Measurements from ENCODE around the gene ITPRIP.

Gene ITPRIP, protein sequence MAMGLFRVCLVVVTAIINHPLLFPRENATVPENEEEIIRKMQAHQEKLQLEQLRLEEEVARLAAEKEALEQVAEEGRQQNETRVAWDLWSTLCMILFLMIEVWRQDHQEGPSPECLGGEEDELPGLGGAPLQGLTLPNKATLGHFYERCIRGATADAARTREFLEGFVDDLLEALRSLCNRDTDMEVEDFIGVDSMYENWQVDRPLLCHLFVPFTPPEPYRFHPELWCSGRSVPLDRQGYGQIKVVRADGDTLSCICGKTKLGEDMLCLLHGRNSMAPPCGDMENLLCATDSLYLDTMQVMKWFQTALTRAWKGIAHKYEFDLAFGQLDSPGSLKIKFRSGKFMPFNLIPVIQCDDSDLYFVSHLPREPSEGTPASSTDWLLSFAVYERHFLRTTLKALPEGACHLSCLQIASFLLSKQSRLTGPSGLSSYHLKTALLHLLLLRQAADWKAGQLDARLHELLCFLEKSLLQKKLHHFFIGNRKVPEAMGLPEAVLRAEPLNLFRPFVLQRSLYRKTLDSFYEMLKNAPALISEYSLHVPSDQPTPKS

DNA sequence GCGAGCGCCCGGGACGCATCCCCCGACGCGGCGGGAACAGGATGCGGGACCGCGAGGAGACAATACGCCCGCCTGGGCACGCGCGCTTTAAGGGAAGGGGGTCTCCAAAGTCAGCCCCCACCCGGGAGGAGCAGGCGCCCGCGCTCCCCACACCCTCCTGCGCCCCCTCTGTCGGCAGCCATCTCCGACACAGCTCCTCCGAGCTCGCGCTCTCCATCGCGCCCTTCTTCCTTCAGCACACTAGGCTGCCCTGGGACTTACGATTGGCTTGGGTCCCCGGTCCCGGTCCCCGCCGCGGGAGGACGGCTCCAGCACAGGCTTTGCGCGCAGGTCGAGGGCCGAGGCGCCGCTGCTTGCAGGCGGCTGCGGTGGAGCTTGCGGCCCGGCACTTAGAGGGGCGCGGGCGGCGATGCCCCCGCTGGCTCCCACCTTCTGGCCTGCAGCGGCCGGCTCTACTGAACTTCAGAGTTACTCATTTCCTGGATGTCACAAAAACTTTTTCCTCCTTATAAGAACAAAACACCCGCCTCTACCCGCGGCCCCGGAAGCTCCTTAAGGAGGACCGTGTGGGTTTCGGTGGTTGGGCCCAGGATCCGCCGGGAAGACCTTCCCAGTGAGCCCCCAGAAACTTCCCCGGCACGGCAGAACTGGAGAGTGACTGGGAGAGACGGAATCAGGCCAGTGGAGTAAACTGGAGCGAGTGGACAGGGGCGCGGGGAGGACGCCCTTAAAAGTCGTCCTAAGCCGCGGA lies at the start of gene ITPRIP:
TSS of gene ITPRIP (minus strand) at position 481 of the 751 bp plus-strand sequence. CDS start 22,414 bp downstream, outside the sequence.
- DNase-seq (ENCODE audit: low spot score), result peak; percentile 81

DNA sequence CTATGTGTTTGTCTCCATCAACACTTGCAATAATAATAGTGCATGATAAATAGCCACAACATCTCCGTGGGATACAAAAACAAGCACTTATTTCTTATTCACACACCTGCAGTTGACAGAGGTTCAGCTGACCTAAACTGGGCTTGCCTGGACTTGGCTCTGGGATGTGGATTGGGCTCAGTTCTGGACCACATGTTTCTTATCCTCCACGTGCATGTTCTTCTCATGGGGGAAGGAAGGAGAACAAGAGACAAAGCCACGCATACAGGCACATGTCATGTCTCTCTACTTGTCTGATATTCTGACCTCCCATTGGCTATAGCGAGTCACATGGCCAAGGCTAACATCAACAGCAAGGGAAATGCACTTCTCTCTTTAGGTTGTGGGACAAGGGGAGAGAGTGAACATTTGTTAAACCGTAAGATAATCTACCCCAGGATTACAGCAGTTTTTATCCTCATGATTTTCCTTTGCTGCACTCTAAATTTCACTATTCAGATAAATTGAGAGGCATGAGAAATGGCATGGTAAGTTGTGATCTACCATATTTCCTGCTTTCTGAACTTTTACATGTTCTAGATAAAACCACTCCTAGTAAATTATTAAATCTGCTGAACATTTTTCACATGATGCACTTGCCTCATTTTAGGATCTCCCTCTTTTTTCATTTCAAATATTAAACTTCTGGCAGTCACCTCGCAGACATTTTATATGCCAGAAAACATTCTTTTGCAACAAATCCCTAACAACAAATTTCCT lies 49.0 kb upstream of the ITPRIP start:
- no peak for DNase-seq (ENCODE audit: low spot score)

DNA sequence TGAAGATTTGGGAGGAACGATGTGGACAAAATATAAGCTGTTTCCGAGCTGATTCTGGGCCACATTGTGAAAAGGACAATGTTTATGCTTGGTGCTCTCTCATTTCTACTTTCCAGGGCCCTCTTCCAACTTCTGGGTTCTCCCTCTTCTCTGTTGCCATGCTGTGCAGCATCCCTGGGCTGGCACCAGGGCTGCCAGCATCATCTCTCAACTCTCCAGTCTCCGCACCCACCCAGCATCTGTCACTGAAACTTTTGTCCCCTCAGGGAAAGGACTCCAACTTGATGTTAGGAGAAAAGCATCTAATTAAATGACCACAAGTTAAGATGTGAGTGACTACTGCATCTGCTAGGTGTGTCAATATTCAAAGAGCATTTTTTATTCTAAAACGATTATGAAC lies 42.1 kb upstream of the ITPRIP start:
- no peak for DNase-seq (ENCODE audit: low spot score)

DNA sequence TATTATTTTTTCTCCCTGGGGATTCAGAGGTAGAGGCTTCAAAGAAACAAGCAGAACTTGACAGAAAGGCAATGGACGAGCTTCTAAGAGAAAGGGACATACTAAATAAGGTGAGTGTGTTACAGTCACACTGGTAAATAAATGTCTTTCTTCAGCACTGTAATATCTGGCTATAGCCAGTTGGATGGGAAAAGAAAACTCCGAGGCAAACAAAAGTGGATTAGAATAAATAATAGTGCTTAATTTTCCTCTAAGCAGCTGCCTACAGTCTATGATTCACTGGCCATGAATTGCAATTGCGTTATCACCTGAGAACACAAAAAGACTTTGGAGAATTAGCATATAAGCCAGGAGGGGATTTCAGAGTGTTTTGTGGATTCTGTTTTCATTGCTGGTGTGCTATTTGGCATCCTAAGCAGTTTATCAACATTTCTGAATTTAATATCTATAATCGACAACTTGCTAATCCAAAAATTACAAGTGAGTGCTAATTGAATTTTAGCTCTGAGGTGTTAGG lies 38.6 kb upstream of the ITPRIP start:
- DNase-seq (ENCODE audit: low spot score), result no peak

DNA sequence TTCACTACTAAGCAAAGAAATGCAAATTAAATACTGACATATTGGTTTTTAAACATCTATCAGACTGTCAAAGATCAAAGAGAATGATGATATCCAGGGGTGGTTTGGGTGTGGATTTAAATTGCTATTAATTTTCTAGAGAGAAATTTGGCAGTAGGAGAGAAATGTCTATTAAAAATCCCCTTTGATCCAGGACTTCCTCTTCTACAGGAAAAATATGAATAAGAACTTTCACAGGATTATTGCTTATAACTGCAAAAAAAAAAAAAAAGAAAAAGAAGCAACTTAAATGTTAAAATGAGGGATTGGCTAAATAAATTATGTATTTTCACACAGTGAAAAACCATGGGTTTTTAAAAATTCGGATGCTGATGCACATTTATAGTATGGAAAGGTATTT lies 36.3 kb upstream of the ITPRIP start:
- no peak for DNase-seq (ENCODE audit: low spot score)

DNA sequence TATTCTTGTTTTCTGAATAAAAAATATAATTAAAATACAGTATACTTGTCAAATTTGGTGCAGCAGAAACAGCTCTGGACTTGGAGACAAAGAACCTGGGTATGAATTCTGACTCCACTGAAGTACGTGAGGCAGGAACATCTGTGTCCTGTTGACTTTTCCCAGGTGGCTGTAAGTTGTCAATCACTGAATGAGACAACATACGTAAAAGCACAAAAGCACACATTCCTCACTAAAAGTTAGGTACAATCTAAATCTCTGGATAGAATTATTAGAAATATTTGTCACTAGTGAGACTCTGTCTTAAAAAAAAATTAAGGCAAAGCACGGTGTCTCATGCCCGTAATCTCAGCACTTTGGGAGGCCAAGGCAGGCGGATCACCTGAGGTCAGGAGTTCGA lies 33.5 kb upstream of the ITPRIP start:
- DNase-seq (ENCODE audit: low spot score), result no peak

DNA sequence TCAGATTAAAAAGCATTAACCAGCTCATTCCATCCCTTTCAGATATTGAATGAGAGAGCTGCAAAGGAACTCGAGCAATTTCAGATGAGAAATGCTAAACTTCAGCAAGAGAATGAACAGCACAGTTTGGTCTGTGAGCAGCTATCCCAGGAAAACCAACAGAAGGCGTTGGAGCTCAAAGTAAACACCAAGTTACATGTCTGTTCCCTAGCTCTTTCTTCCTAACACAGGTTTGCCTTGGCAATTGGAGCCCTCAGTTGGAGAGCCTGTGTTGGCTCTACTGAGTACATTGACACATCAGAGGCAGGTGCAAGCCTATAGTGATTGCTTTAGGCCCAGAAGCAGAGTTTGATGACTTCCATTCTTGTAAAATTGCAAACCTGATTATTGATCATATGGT lies 30.1 kb upstream of the ITPRIP start:
- DNase-seq (ENCODE audit: low spot score), result no peak

DNA sequence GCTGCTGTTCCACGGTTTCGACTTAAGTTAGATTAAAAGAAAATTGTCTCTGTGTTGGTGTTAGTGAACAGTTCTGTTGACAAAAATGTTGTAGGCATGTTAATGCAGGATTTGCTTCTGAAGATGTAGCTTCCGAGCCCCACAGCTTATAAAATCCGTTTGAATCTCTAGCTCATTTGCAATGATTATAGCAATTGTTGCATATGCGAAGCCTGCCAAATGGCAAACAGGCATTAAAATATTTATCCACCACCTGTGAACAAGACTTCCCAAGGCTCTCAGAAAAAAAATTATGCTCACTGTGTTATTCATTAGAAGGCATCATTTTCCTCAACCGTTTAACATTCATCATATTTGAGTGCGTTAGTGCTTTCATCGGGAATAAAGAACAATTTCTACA lies 29.6 kb upstream of the ITPRIP start:
- DNase-seq (ENCODE audit: low spot score), result no peak

DNA sequence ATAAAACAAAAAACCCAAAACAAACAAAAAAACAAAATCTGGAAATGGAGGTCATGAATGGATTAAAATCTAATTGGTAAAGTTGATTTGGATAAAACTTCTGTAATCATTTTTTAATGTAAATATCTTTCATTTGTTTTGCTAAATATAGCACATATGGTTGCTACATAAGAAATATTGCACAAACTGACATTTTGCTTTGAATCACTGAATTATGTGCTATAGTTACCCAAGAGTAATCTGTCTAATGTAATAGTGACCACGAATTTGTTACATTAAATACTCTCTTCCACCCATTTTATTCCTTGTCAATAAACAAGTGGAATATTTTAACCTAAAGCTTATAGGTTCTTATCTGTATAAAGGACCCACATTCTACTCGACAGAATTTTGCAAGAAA lies 21.5 kb upstream of the ITPRIP start:
- no peak for DNase-seq (ENCODE audit: low spot score)

DNA sequence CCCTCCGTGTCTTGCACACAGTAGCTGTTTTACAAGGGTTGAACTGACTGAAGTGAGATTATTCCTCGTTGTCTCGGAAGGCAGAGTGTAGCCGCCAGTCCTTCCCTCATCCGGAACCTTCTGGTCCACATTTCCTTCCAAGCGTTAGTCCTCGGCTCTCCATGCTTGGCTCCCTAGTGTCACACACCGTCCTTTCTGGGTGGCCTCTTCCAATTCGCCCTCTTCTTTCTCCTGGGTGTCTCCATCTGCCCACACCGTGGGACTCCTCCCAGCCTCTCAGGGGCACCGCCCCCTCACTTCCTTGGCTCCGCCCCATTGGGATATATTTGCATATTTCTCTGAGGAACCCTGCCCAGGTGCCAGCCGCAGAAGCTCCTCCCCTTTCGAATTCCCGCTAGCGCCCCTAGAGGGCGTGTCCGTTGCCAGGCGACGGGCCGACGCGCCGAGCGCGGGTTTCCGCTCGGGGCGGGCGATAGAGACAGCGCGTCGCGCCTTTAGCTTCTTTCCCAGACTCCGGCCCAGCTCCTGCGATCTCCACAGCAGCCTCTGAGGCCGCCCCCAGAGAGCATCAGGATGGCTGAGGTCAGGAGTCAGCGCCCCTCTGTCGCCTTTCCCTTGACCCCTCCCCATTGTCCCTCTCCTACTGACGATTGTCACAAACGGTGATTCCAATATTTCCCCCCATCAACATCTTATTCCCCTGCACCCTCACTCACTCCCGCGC lies 15.2 kb upstream of the ITPRIP start, which contains the start of gene CFAP58:
TSS of gene CFAP58 (plus strand) at position 509 of the 724 bp plus-strand sequence. CDS start at position 574, 65 bp downstream.
- DNase-seq (ENCODE audit: low spot score), result peak; percentile 94

DNA sequence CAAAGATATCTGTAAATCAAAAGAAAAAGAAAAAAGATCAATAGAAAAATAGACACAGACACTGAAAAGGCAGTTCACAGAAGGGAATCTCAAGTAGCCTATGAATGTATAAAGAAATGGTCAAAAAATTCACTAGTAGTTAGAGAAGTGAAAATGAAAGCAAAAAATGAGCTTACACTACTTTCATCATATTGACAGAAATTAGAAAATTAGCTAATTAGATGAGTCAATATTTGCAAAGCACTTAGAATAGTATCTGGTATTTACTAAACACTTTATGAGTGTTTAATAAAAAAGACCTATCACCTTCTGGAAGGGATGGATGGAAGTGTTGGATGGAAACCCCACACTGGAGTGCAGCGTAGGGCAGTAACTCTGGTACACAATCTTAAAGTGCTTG lies 13.7 kb upstream of the ITPRIP start:
- DNase-seq (ENCODE audit: low spot score), result no peak

DNA sequence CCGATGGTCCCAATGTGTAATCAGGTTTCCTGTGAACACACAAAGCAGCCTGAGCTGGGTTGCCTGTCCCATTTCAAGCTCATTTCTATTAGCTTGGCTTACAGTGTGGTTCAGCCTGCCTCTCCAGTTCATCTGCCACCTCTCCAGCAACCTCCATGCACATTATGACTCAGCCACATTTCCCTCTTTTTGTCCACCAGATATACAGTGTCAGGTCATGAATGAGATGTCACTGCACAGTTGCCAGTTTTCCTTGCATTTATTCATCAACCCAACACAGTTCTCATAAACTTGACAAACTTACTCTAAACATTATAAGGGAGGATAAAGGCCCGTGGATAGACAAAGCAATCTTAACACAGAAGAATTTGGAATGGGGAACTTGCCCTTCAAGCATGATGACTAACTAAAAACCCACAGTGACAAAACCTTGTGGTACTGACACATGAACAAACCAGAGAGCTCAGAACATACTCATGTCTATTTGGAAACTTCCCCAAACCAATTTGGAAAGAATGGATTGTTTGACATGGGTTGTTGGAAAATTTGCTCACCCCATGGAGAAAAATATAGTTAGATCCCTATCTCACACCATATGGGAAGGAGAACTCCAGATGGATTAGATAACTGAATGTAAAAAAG lies 12.9 kb upstream of the ITPRIP start:
- no peak for DNase-seq (ENCODE audit: low spot score)

DNA sequence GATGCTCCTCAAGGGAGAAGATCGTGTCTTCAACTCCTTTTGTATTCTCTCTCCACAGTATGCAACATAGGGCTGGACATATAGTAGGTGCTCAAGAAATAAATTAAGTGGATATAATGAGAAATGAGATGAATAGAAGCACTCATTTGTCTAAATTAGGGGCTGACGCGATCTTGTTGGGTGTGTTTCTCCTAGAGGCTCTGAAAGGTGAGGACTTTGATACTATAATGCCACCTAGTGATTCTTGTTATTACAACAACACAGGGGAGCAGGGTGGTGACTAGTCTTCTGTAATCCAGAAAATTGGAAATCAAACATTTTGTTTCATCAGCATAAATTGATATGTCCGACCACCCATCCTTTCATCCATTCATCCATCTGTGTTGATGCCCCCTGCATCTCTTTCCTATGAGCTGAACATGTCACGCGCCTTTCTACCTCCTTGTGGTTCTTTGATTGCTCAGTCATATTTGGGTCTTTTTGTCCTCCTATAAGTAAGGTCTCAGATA lies 11.9 kb upstream of the ITPRIP start:
- no peak for DNase-seq (ENCODE audit: low spot score)

DNA sequence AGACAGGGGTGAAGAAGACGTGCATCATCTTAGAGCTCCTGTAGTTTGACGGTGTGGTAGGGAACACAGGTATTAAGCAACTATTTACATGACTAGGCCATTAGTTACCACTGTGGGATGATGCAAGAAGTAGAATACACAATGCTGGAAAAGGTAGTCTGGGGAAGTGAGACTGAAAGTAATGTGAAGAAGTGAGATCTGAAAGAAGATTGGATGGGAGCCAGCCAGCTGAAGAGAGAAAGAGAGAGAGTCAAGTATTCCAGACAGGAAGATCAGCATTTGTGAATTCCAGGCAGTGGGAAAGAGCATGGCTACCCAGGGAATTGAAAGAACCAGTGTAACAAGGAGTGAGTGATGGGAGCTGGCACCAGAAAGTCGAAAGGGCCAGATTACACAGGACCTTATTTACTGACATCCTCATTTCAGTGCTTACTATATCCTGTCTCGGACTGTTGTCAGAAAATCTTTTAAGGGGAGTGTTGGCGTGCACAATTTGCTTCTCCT lies 11.4 kb upstream of the ITPRIP start:
- no peak for DNase-seq (ENCODE audit: low spot score)

DNA sequence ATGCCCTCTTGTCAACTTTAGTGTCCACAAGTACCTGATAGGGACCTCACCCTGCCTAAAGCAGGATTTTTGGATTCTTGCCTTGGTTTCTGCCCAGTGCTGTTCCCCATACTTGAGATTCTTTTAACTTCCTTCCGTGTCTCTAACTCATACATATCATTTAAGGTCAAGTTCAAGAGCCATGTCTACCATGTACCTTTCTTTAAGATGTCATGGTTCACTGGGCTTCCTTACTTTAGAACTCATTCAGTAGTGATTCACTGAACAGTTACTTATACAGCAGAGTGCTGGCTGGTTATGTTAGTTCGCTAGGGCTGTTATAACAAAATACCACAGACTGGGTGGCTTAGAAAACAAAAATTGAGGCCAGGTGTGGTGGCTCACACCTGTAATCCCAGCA lies 10.3 kb upstream of the ITPRIP start:
- no peak for DNase-seq (ENCODE audit: low spot score)

DNA sequence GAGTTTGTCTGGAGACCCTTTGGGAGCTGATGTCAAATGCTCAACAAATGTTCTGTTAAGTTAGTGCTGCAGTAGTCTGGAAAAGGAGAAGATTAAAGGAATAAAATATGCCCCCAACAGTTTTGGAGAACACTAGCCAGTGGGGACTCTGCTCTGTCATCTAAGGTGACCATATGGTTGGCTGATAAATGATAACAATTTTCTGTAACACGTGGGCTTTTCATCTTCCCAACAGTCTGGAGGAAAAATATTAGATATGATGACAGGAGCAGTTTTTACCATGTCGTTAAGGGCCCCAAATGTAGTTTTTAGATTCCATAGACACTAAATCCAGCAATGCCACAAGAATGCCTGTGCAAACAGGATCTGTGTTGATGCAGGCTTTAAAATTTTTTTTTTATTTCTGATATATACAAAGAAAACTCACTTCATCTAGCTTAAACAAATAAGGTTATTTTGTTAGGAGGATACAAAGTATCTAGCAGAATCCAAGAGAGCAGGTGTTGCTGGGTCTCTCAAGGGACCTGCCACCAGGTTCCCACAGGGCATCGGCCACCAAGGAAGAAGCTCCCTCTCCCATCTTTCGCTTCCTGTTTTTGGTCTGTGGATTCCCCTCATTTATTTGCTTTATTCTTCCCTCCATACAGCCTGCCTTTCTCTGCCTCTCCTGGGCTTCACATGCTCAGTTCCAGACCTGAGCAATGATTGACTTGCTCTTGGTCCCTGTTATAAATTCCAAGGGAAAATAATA lies 9.2 kb upstream of the ITPRIP start:
- DNase-seq (ENCODE audit: low spot score), result no peak

DNA sequence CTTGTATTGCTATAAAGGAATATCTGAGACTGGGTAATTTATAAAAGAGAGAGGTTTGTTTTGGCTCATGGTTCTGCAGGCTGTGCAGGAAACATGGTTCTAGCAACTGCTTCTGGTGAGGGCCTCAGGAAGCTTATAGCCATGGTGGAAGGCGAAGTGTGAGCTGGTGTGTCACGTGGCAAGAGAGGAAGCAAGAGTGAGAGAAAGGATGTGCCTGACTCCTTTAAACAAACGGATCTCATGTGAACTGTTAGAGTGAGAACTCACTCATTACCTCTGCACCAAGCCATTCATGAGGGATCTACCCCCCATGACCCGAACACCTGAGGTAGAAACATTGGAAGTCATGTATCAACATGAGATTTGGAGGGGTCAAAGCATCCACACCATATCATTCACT lies 7.7 kb upstream of the ITPRIP start:
- DNase-seq (ENCODE audit: low spot score), result no peak

DNA sequence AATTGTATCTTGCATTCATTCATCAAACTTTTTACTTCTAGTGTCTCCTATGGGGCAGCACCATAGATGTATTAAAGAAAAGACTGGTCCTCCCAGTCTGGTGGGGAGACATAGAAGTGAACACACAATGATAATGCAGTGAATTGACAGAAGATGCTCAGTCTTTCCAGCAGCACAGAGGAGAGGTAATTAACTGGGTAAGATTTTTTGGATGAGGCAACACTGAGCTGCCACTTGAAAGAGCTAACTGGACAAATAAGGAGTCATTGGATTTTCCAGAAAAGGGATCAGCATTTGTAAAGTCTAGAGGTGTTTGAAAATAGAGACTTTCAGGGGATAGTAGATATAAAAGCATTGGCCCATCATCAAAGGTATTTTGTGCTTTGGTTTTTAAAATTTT lies 7.2 kb upstream of the ITPRIP start:
- no peak for DNase-seq (ENCODE audit: low spot score)

DNA sequence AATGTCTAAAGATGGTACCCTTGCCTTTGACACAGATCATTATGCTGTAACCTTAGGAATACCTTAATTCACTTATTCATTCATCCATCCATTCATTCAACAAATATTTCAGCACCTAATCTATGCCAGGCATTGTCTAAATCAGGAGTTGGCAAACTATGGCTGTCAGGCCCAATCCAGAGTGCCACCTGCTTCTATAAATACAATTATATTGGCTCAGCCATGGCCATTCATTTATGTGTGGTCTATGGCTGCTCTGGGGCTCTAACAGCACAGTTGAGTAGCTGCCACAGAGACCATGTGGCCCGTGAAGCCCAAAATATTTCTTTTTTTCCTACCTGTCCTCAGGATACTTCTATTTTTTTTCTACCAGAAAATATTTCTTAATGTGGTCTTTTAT lies 6.0 kb upstream of the ITPRIP start:
- DNase-seq (ENCODE audit: low spot score), result no peak

DNA sequence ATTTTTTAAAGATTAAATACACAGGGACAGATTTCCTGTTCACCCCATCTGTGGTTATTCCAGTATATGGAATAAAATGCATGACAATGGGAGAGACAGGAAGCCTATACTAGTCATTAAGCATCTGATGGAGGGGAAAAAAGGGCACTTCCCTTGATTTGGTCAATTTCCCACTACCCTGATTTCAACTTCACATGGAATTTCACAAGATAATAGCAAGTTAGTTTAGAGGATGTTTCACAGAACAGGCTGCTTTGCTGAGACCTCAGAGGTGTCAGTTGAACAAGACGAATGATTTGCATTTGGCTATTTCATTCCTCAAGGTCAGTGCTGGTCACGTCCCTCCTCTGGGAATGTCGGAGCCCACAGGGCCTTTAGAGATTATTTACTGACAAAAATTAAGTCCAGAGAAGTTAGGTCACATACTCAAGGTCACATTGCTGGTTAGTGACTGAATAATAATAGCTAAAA lies 4.7 kb upstream of the ITPRIP start:
- DNase-seq (ENCODE audit: low spot score), result no peak

All from ecto neural progenitor cell (in vitro differentiated cells).